ENCODE measurements around the gene ICE2.

Gene ICE2

GRCh38 chr15:60373327-60373726 is 105.6 kb downstream of the ICE2 start:
- in situ Hi-C loops (cut with HindIII; ENCODE audit: low sequenced_read_pairs): no loop called here

- in situ Hi-C loops (cut with HindIII; ENCODE audit: low sequenced_read_pairs): no loop called here
Observed at GRCh38 chr15:60372756-60373155, 106.2 kb downstream of the ICE2 start.

DNA sequence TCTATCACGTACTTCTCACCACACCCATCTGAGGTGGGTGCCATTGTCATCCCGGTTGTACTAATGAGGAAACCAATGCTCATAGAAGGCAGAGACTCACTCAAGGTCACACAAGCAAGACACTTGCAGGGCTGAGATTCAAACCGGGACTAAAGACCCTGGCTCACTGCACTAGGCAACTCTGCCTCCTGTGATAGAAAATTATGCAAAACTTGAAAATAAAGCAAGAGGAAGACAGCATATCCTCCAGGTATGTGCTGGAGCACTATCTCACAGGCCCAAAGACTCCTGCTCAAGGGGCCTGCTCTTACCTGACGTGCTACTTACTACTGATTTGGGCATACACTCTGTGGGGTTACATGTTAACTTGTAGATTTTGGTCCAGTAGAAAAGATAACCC is 106.7 kb downstream of the ICE2 start:
- in situ Hi-C loops (cut with HindIII; ENCODE audit: low sequenced_read_pairs): no loop called here

- in situ Hi-C loops (cut with HindIII; ENCODE audit: low sequenced_read_pairs): no loop called here
Observed at GRCh38 chr15:60371175-60372051, 107.5 kb downstream of the ICE2 start.

- in situ Hi-C loops (cut with HindIII; ENCODE audit: low sequenced_read_pairs): no loop called here
Observed at GRCh38 chr15:60370869-60371136, 108.1 kb downstream of the ICE2 start.

DNA sequence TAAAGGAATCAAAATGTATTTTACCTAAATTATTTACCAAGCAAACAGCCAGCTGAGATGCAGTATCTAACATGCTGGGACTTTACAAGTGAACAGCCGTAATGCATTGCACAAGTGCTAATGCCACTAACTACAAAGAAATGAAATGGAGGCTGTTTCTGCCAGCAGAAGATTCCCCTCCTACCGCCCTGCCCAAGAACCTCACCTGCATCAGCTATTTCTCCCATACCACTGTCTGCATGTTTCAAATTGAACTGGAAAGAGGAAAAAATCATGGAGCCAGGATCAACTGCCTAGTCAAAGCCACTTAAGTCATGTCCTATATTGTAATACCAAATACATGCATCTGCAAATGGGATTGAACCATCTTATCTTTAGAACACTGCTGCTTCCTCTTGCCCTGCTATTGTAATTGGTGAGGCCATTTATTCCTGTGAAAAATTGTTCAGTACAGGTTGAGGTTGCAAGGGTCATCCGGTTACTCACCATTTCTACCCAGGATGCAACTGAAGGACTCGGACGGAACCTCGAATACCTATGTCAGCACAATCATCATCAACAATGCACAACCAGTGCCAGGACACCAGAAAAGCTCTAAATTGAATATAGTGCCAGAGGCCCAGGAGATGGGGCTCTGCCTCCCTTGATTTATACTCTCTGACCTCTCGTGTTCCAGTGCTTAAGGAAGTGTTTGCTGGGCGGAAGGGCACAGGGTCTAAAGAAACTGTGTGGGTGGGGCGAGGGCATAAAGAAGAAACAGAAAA is 108.7 kb downstream of the ICE2 start:
- in situ Hi-C loops (cut with HindIII; ENCODE audit: low sequenced_read_pairs): no loop called here

- in situ Hi-C loops (cut with HindIII; ENCODE audit: low sequenced_read_pairs): no loop called here
Observed at GRCh38 chr15:60369696-60370095, 109.2 kb downstream of the ICE2 start.
